Progenitor cell of endocrine pancreas (in vitro differentiated cells): Measurements from ENCODE around the gene ACKR4. TPM values are rescaled to one million over a fixed set of nuclear protein-coding genes. Genes with fewer than 3 reads are reported as not detected.
"Not testable (repeated sequence)": the region's sequence is repeated elsewhere in the genome, so short reads cannot be mapped to it uniquely, and the experiment has no call there.

ENCODE experiments used
- DNase-seq: peaks from one replicate; pipeline ENCODE4 v3.0.0; 2021; ENCODE audit warnings: low spot score; ENCODE audit not compliant: unreplicated experiment
- H3K27ac Mint-ChIP-seq: 2 replicates; pipeline ENCODE4 v1.8.0; 2021; ENCODE audit warnings: mild to moderate bottlenecking, moderate library complexity, mixed read lengths
- H3K27me3 Mint-ChIP-seq: 2 replicates; pipeline ENCODE4 v1.8.0; 2021; ENCODE audit warnings: mixed read lengths
- H3K36me3 Mint-ChIP-seq: 2 replicates; pipeline ENCODE4 v1.8.0; 2022; ENCODE audit warnings: mixed read lengths; ENCODE audit not compliant: insufficient read depth
- H3K4me1 Mint-ChIP-seq: 2 replicates; pipeline ENCODE4 v1.8.0; 2021; ENCODE audit warnings: low read depth, mixed read lengths
- H3K4me3 Mint-ChIP-seq: 2 replicates; pipeline ENCODE4 v1.8.0; 2021; ENCODE audit warnings: low read depth, mild to moderate bottlenecking, moderate library complexity, mixed read lengths
- H3K9me3 Mint-ChIP-seq: 2 replicates; pipeline ENCODE4 v1.8.0; 2021; ENCODE audit warnings: low read depth, mixed read lengths
- CTCF ChIP-seq: fragments of 200-600 bp; sonication (generic); IDR thresholded peaks from one replicate; pipeline ENCODE4 v1.5.0; 2021; ENCODE audit warnings: antibody characterized with exemption, mild to moderate bottlenecking; ENCODE audit not compliant: unreplicated experiment
- total RNA-seq: library from RNA; stranded (reverse); gene quantifications from 2 replicates; pipeline ENCODE4 v1.2.1, GENCODE V29; 2021

ACKR4 gene
- total RNA-seq, 1 donor from 2014 or later = not detected

DNA sequence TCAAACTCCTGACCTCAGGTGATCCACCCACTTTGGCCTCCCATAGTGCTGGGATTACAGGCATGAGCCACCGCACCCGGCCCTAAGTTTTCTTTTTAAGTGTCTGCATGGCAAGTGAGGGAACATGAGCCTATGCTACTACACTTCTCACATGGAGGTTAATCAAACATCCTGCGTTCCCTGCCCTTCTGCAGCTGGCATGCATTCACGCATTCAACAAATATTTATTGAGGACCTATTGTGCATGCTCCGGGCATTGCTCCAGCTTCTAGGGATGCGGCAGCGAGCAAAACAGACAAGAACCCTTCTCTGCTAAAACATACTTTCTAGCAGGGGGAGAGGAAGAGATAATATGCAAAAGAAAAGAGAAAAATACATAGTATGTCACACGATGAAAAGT is 42.6 kb upstream of the ACKR4 start:
- no peak overlapping the region for H3K27ac Mint-ChIP-seq
- DNase-seq = no peak
- no peaks in the 10 kb centered on the region for H3K36me3 Mint-ChIP-seq
- no peak for TF ChIP-seq CTCF
- H3K27me3 Mint-ChIP-seq = no peaks in the 10 kb centered on the region
- H3K9me3 Mint-ChIP-seq = no peaks in the 10 kb centered on the region
- peaks cover 9% of the 10 kb centered on the region for H3K4me1 Mint-ChIP-seq
- no peak overlapping the region for H3K4me3 Mint-ChIP-seq

DNA sequence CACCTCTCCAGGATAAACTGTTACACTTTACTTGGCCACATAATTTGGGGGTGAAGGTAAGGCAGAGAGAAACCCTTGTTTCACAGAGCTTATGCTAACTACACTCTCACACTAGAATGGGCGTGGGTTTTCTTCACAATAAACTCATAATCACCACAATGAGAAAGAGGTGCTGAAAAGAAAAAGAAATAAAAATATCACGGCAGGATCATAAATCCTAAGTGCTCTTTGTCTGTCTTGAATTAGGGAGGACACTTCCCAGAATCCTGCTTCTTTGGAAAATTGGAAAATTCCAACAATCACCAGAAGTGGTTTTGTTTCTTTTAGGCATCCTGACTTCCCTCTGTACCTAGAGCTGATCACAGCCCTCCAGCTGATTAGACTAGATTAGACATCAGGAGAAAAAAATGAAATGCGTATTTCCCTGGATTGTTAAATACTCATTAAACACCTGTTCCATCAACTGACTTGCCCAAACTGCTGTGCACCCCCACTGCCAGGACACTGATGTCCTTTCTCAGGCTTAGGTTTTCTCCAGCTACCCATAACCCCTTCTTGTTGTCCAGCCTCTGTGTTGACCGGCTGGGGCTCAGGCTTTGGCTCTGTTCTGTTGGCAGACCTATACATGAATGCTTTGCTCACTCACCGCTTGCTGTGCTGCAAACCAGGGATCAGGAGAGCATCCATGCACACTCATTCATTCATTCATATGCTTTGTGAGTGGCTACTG is 41.6 kb upstream of the ACKR4 start:
- Mint-ChIP-seq H3K27ac (no peak overlapping the region), H3K9me3 (no peaks in the 10 kb centered on the region), H3K27me3 (no peaks in the 10 kb centered on the region), H3K4me3 (no peak overlapping the region), H3K4me1 (peaks cover 9% of the 10 kb centered on the region), H3K36me3 (no peaks in the 10 kb centered on the region)
- DNase-seq = no peak
- TF ChIP-seq CTCF = no peak

GRCh38 chr3:132556036-132556386 is 41.1 kb upstream of the ACKR4 start:
- not testable (repeated sequence) for H3K4me1 Mint-ChIP-seq, H3K27ac Mint-ChIP-seq, H3K36me3 Mint-ChIP-seq

GRCh38 chr3:132556508-132557159 is 40.4 kb upstream of the ACKR4 start:
- no peak for TF ChIP-seq CTCF
- Mint-ChIP-seq H3K27ac (no peak overlapping the region), H3K9me3 (no peaks in the 10 kb centered on the region), H3K4me3 (no peak overlapping the region), H3K27me3 (no peaks in the 10 kb centered on the region), H3K36me3 (no peaks in the 10 kb centered on the region), H3K4me1 (peaks cover 9% of the 10 kb centered on the region)
- no peak for DNase-seq

More at GRCh38 chr3:132556036-132556386, 41.1 kb upstream of the ACKR4 start:
- H3K9me3 Mint-ChIP-seq, H3K27me3 Mint-ChIP-seq, H3K4me3 Mint-ChIP-seq, DNase-seq: not testable (repeated sequence)

DNA sequence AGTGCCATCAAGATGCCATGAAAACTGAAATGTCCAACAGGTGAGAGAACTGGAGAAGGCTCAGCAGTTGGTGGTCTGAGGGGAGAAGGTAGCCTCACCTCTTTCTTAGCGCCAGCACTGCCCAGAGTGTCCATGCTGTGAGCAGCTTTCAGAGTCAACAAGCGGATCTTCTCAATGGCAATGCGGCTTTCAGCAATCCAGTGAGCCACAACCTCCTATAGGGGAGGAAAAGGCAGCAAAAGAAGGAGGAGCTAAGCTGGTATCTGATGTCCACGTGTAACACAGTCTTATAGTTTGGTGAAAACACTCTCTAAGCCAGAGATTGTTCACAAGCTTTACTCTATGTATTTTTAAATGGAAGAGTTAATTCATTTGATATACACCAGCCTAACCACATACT is 36.1 kb upstream of the ACKR4 start:
- no peak overlapping the region for H3K27ac Mint-ChIP-seq

More for the DNA sequence above, 36.1 kb upstream of the ACKR4 start:
- Mint-ChIP-seq H3K27me3 (no peaks in the 10 kb centered on the region), H3K9me3 (peaks cover 8% of the 10 kb centered on the region), H3K36me3 (peaks cover 8% of the 10 kb centered on the region), H3K4me1 (no peaks in the 10 kb centered on the region), H3K4me3 (no peak overlapping the region)
- DNase-seq = no peak
- TF ChIP-seq CTCF = no peak
